Fibroblast of pulmonary artery (primary cell): ENCODE results near the gene CLSTN2.
A peak's percentile ranks its signal among the peaks of the same experiment; 100 is the strongest.

Experiments
- DNase-seq: peaks from one replicate; pipeline ENCODE4 v3.0.0-alpha.2; 2010; ENCODE audit warnings: low read depth
- H3K4me3 ChIP-seq: replicated peaks from 2 replicates; pipeline ENCODE4 v1.5.1; 2011; ENCODE audit warnings: low read depth, mild to moderate bottlenecking, control low read depth, low read length, moderate library complexity
- TF ChIP-seq, protein P1 (sequence below): IDR thresholded peaks from 2 replicates; pipeline ENCODE4 v1.5.1; 2011; ENCODE audit warnings: mild to moderate bottlenecking, control low read depth, low read length, inconsistent platforms; ENCODE audit errors: missing control alignments

CLSTN2 gene

DNA sequence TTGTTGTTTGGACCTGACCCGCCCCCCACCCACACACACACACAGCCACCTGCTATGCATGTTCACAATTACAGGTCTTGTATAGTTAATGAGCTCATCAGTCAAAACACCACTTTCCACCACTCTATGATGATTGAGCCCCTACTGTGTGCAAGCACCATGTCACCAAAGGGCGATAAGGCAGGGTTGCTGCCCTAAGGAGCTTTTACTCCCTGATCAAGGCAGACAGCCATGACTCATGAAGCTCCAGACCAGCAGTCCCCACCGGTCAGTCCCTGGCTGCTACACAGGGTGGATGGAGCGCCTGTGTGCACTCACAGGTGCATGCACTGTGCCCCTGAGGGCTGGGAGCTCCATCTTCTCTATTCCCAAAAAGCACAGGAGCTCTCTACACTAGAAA, 270.6 kb downstream of the CLSTN2 start:
- H3K4me3 ChIP-seq: no peak overlapping the region
- TF ChIP-seq, protein P1, sequence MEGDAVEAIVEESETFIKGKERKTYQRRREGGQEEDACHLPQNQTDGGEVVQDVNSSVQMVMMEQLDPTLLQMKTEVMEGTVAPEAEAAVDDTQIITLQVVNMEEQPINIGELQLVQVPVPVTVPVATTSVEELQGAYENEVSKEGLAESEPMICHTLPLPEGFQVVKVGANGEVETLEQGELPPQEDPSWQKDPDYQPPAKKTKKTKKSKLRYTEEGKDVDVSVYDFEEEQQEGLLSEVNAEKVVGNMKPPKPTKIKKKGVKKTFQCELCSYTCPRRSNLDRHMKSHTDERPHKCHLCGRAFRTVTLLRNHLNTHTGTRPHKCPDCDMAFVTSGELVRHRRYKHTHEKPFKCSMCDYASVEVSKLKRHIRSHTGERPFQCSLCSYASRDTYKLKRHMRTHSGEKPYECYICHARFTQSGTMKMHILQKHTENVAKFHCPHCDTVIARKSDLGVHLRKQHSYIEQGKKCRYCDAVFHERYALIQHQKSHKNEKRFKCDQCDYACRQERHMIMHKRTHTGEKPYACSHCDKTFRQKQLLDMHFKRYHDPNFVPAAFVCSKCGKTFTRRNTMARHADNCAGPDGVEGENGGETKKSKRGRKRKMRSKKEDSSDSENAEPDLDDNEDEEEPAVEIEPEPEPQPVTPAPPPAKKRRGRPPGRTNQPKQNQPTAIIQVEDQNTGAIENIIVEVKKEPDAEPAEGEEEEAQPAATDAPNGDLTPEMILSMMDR: no peak
- DNase-seq: no peak

DNA sequence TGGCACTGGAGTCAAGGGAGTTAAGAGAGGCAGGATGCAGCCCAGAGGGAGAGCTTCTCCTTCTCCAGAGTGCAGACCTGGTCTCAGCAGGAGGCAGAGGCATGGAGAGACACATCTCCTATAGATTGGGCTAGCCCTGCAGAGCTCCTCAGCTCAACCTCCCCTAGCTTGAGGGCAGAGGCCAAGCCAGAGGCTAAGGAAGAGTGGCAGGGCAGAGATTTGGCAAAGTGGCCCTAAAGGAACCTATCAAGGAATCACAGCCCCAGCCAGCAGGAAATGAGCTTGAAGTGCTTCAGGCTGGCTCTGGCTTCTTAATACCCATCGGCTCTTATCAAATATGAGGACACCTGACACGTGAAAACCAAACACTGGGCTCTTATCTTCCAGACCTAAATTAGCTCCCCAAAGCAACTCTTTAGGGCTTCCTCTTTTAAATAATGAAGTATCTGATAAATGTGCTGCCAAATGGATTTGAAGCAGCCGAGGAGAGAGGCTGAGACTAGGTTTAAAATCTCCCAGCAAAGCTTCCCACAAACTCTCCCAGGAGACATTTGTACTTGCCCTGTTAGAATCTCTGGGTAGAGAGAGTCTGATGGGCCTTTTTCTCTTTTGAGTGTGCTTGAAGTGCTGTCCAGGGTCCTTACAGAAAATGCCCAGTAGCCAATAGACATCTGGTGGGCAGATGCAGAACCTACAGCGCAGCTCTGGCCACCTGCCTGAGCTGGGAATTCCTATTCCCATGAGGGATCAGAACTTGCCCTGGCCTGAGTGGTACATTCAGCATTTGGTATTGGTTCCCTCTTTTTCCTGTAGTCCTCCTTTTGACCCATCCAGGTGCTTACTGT, 271.4 kb downstream of the CLSTN2 start:
- peak; percentile 31 for DNase-seq
- no peak overlapping the region for H3K4me3 ChIP-seq
- TF ChIP-seq, protein P1: peak; percentile 4

DNA sequence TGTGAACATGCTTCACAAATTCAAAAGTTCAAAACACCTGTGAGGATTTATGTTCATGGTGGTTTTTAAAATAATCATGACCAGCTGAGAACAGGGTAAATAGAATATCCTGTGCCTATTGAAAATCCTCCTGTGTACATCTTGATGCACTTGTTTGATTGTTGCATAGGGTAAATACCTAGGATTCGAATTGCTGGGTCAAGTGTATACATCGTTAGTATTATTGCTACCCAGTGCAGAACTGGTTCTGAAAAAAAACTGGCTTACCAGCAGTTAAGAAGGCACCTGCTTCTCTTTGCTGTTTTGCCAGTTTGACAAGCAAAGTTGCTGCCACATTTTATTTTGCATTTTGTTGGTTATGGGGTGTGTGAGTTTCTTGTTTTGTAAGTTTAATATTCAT, 272.6 kb downstream of the CLSTN2 start:
- TF ChIP-seq, protein P1: no peak
- no peak for DNase-seq
- no peak overlapping the region for H3K4me3 ChIP-seq

DNA sequence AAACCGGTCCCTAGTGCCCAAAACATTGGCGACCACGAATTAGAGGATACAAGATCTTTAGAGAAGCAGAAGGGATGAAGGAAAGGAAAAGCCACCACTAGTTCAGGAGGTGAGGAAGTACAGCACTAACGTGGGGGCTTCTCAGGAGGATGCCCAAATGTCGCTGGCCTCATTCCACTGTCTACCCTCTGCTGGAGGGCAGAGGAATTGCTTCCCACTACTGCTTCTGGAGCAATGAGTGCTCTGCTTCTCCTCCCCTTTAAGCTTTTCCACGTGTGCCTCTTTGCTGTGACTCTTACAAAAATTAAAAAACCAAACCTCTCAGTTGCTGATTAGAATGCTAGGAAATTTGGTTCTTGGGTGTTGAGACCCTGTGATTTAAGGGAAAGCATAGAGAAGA, 281.3 kb downstream of the CLSTN2 start:
- DNase-seq: no peak
- TF ChIP-seq, protein P1: peak; percentile 37
- H3K4me3 ChIP-seq: no peak overlapping the region

DNA sequence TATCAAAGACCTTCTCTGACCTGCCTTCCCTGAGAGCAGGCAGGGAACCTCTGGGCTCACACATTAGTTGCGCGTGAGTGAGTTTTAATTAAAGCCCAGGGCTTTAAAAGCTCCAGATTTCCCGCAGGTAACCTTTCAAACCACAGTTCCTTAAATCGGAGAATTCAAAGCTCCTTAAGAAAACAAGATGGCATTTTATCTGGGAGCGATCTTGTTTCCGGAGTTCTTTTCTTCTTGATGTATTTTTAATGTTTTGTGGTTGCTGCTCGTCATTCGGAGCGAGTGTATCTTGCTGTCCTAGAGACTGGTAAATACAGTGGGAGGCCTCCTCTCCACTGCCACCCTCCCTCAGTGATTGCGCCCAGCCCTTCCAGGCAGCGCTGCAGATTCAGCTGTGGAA, 284.3 kb downstream of the CLSTN2 start:
- DNase-seq: no peak
- TF ChIP-seq, protein P1: no peak
- no peak overlapping the region for H3K4me3 ChIP-seq

DNA sequence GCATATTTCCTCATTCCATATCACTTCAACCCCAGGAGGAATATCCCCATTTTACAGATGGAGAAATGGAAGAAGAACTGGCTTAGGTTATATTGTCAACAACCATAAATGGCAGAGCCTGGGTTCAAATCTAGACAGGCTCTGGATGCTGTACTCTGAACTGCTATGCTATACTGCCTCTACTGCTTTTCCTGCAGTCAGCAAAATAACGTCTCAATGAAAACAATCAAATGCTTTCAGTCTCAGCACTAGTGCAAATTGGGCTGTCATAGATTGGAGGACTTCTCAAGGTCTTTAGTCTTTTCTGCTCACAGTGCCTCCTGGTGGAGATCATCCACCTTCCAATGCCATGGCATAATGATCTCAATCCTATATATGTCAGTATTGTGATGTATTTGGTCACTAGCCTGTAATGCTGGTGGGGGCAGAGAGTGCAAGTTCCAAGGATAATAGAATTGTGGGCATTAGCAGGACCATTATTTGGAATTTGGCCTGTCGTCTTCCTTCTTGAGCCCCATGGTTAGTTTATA, 285.0 kb downstream of the CLSTN2 start:
- no peak for DNase-seq
- TF ChIP-seq, protein P1: no peak
- no peak overlapping the region for H3K4me3 ChIP-seq
